Adrenal gland (tissue), 12 donors: ENCODE measurements around the gene MUC16. TPM values are rescaled to one million over a fixed set of nuclear protein-coding genes. Genes with fewer than 3 reads are reported as not detected.

ENCODE experiments used
- DNase-seq, 7 donors: peaks; one replicate each; pipeline ENCODE4 v3.0.0-alpha.2; 2019 to 2020
- H3K27ac ChIP-seq, 5 donors: fragments of 200-600 bp; sonication (generic) in 4 of 5; 1 replicate in 3 of 5; 2 replicates in 2 of 5; pipeline versions ENCODE4 v1.5.1 to v1.8.0; 2016 to 2020; ENCODE audit warnings: mild to moderate bottlenecking in 1 of 5
- H3K27me3 ChIP-seq: fragments of 200-600 bp; 2 replicates; pipeline ENCODE4 v1.8.0; 2021
- H3K36me3 ChIP-seq, 2 donors: fragments of 200-600 bp; replicated peaks in 1 of 2; 1 replicate in 1 of 2; 2 replicates in 1 of 2; pipeline versions ENCODE4 v1.5.1 to v1.8.0; 2018 to 2022
- H3K4me1 ChIP-seq, 2 donors: fragments of 200-600 bp; replicated peaks in 1 of 2; 1 replicate in 1 of 2; 2 replicates in 1 of 2; pipeline versions ENCODE4 v1.5.1 to v1.8.0; 2018 to 2021
- H3K4me3 ChIP-seq, 4 donors: fragments of 200-600 bp; sonication (generic) in 3 of 4; one replicate each; pipeline ENCODE4 v1.5.1; 2016 to 2018
- H3K9me3 ChIP-seq, 3 donors: fragments of 200-600 bp; sonication (generic) in 1 of 3; replicated peaks in 1 of 3; 1 replicate in 2 of 3; 2 replicates in 1 of 3; pipeline versions ENCODE4 v1.5.1 to v1.8.0; 2016 to 2021
- CTCF ChIP-seq, 6 experiments: fragments of 450-650 bp in 4 of 6; fragments of 200-600 bp in 2 of 6; sonication (generic) in 1 of 6; IDR thresholded peaks; 1 replicate in 5 of 6; 2 replicates in 1 of 6; pipeline versions ENCODE4 v1.5.1 to v1.8.0; 2016 to 2021; ENCODE audit warnings: antibody characterized with exemption in 6 of 6, mild to moderate bottlenecking in 2 of 6, moderate library complexity in 1 of 6
- POLR2A ChIP-seq, 2 donors: fragments of 450-650 bp; IDR thresholded peaks; one replicate each; pipeline ENCODE4 v1.6.1; 2017; ENCODE audit warnings: antibody characterized with exemption in 2 of 2, mild to moderate bottlenecking in 2 of 2, moderate library complexity in 1 of 2
- WGBS, 4 donors: extraction: QIAGEN DNeasy Blood & Tissue Kit in 2 of 4; methylation state at CpG; one replicate each; pipeline versions ENCODE4 v1.1.5 to v1.1.7; 2013 to 2017; 5-methylcytosine and 5-hydroxymethylcytosine counted together
- intact Hi-C, 2 donors: fragments of 100-400 bp; cut with DNase I; formaldehyde crosslinking; loops; one replicate each; pipeline versions ENCODE4 v1.14.1 to v1.15.0; 2022 to 2023
- polyA plus RNA-seq, 3 donors: library from polyadenylated mRNA; stranded (reverse); fragments of 200-250 nt in 2 of 3; fragments of 350-450 nt in 1 of 3; fragmentation: Illumina TruSeq in 1 of 3; extraction: RNeasy Lipid Tissue Mini Kit (QIAGEN cat#74804) in 1 of 3; gene quantifications; one replicate each; pipeline ENCODE4 v1.2.3, GENCODE V29; 2013 to 2014
- total RNA-seq, 9 donors: library from RNA; depleted of rRNA in 4 of 9; stranded (reverse); fragments of >200 nt in 4 of 9; fragments of 120-200 nt in 1 of 9; fragmentation: NEBNext Ultra II Directional in 1 of 9; extraction: Animal tissue kit (Norgen Biotek cat#: 25700) in 1 of 9; gene quantifications; one replicate each; pipeline versions ENCODE4 v1.1.0 to v1.2.4, GENCODE V29; 2013 to 2023
- donor health status: healthy with polysubstance abuse.
- donor health status: Bipolar disorder and iron deficiency.
- donor health status: DM: yes; HTN: yes; CAD: no.
- donor health status: DM: no; HTN: no; CAD: no.
- donor health status: DM: no; HTN: no; CAD: no.
- donor health status: DM: yes; HTN: yes; CAD: no.

The MUC16 gene
- total and polyA plus RNA-seq, 12 donors = 0.04 to 0.07 TPM; not detected in 10

GRCh38 chr19:9039728-9040127 lies 29.5 kb upstream of the MUC16 start:
- Histone ChIP-seq H3K36me3 (no peaks in the 10 kb centered on the region), H3K27ac (no peak overlapping the region), H3K9me3 (no peaks in the 10 kb centered on the region), H3K27me3 (no peaks in the 10 kb centered on the region), H3K4me1 (no peaks in the 10 kb centered on the region), H3K4me3 (no peak overlapping the region)
- TF ChIP-seq POLR2A (IDR thresholded peaks at IDR 0.05) (no peak), CTCF (IDR thresholded peaks at IDR 0.05) (no peak)
- no peak for DNase-seq
- intact Hi-C loops = no loop called here
- WGBS, 4 donors = 64 to 67% (median 65%) methylated on average over 5 of the region's 5 CpGs

- Histone ChIP-seq H3K27me3 (no peaks in the 10 kb centered on the region), H3K36me3 (no peaks in the 10 kb centered on the region), H3K9me3 (no peaks in the 10 kb centered on the region), H3K4me1 (no peaks in the 10 kb centered on the region), H3K4me3 (no peak overlapping the region), H3K27ac (no peak overlapping the region)
- WGBS, 4 donors = 76 to 84% (median 82%) methylated on average over 8 of the region's 8 CpGs
- no peak for TF ChIP-seq CTCF (IDR thresholded peaks at IDR 0.05)
- TF ChIP-seq POLR2A (IDR thresholded peaks at IDR 0.05) = no peak
- intact Hi-C loops = no loop called here
- no peak for DNase-seq
Measured at GRCh38 chr19:9037400-9038062, 27.3 kb upstream of the MUC16 start.

GRCh38 chr19:9032136-9032631 lies 22.0 kb upstream of the MUC16 start:
- Histone ChIP-seq H3K36me3 (no peaks in the 10 kb centered on the region), H3K4me3 (no peak overlapping the region), H3K9me3 (no peaks in the 10 kb centered on the region), H3K27ac (no peak overlapping the region), H3K27me3 (no peaks in the 10 kb centered on the region), H3K4me1 (no peaks in the 10 kb centered on the region)
- intact Hi-C loops = no loop called here
- WGBS, 4 donors = 69 to 76% (median 75%) methylated on average over 4 to 5 of the region's 5 CpGs
- no peak for TF ChIP-seq POLR2A (IDR thresholded peaks at IDR 0.05)
- TF ChIP-seq CTCF (IDR thresholded peaks at IDR 0.05) = no peak
- DNase-seq = no peak

GRCh38 chr19:9018163-9018875 lies 8.1 kb upstream of the MUC16 start:
- H3K4me3 ChIP-seq = no peak overlapping the region
- intact Hi-C loops = no loop called here
- H3K9me3 ChIP-seq = no peaks in the 10 kb centered on the region
- DNase-seq = no peak
- H3K36me3 ChIP-seq = no peaks in the 10 kb centered on the region
- no peaks in the 10 kb centered on the region for H3K4me1 ChIP-seq
- TF ChIP-seq POLR2A (IDR thresholded peaks at IDR 0.05) = no peak
- no peak for TF ChIP-seq CTCF (IDR thresholded peaks at IDR 0.05)
- no peak overlapping the region for H3K27ac ChIP-seq
- WGBS, 4 donors = 80 to 86% (median 86%) methylated on average over 26 to 27 of the region's 27 CpGs
- no peaks in the 10 kb centered on the region for H3K27me3 ChIP-seq
